ENCODE results near the gene RBM38.

GRCh38 chr20:57369596-57369995 is 21.6 kb upstream of the RBM38 start:
- TF ChIP-seq USF2 (CRISPR knock-in tag; IDR thresholded peaks at IDR 0.05) (no peak), EP300 (IDR thresholded peaks at IDR 0.05; ENCODE audit: low read length) (no peak), SMC3 (conservative IDR thresholded peaks at IDR 0.05; ENCODE audit: insufficient read depth, low read depth, low read length) (no peak), ZNF124 (CRISPR knock-in tag; IDR thresholded peaks at IDR 0.05) (no peak), POLR2A (conservative IDR thresholded peaks at IDR 0.05) (no peak), CEBPB (tag; IDR thresholded peaks at IDR 0.05) (no peak), ZNF174 (CRISPR knock-in tag; IDR thresholded peaks at IDR 0.05) (no peak), ZNF217 (CRISPR knock-in tag; IDR thresholded peaks at IDR 0.05) (no peak), CHD2 (IDR thresholded peaks at IDR 0.05; ENCODE audit: low read depth, low read length) (no peak), STAT6 (CRISPR knock-in tag; IDR thresholded peaks at IDR 0.05) (no peak), NR3C1 (CRISPR knock-in tag; IDR thresholded peaks at IDR 0.05) (no peak)
- TF ChIP-seq, protein P1, sequence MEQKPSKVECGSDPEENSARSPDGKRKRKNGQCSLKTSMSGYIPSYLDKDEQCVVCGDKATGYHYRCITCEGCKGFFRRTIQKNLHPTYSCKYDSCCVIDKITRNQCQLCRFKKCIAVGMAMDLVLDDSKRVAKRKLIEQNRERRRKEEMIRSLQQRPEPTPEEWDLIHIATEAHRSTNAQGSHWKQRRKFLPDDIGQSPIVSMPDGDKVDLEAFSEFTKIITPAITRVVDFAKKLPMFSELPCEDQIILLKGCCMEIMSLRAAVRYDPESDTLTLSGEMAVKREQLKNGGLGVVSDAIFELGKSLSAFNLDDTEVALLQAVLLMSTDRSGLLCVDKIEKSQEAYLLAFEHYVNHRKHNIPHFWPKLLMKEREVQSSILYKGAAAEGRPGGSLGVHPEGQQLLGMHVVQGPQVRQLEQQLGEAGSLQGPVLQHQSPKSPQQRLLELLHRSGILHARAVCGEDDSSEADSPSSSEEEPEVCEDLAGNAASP (IDR thresholded peaks at IDR 0.05) = no peak
